Spleen (tissue), 11 donors: ENCODE data around the gene EML6. TPM values are rescaled to one million over a fixed set of nuclear protein-coding genes. Genes with fewer than 3 reads are reported as not detected.

Source experiments
- DNase-seq: peaks from one replicate; pipeline ENCODE4 v3.0.0-alpha.2; 2020
- H3K27ac ChIP-seq, 8 donors: fragments of 200-600 bp; sonication (generic) in 7 of 8; 1 replicate in 4 of 8; 2 replicates in 4 of 8; pipeline versions ENCODE4 v1.5.0 to v1.8.0; 2016 to 2021; ENCODE audit warnings: inconsistent platforms in 4 of 8, mild to moderate bottlenecking in 4 of 8, moderate library complexity in 1 of 8
- H3K27me3 ChIP-seq, 7 donors: fragments of 200-600 bp; sonication (generic) in 6 of 7; replicated peaks in 1 of 7; 1 replicate in 4 of 7; 2 replicates in 3 of 7; pipeline versions ENCODE4 v1.5.0 to v1.8.0; 2016 to 2021; ENCODE audit warnings: inconsistent platforms in 3 of 7, mild to moderate bottlenecking in 1 of 7
- H3K36me3 ChIP-seq, 6 donors: fragments of 200-600 bp; sonication (generic) in 5 of 6; 1 replicate in 4 of 6; 2 replicates in 2 of 6; pipeline versions ENCODE4 v1.5.0 to v1.8.0; 2016 to 2021; ENCODE audit warnings: inconsistent platforms in 2 of 6
- H3K4me1 ChIP-seq, 6 donors: fragments of 200-600 bp; sonication (generic) in 5 of 6; 1 replicate in 3 of 6; 2 replicates in 3 of 6; pipeline versions ENCODE4 v1.5.0 to v1.8.0; 2016 to 2021; ENCODE audit warnings: inconsistent platforms in 3 of 6
- H3K4me3 ChIP-seq, 8 donors: fragments of 200-600 bp; sonication (generic) in 7 of 8; 1 replicate in 4 of 8; 2 replicates in 4 of 8; pipeline versions ENCODE4 v1.5.0 to v1.8.0; 2016 to 2021; ENCODE audit warnings: inconsistent platforms in 4 of 8, mild to moderate bottlenecking in 4 of 8, moderate library complexity in 2 of 8
- H3K9me3 ChIP-seq, 8 donors: fragments of 200-600 bp; sonication (generic) in 7 of 8; 1 replicate in 4 of 8; 2 replicates in 4 of 8; pipeline versions ENCODE4 v1.5.0 to v1.8.0; 2016 to 2021; ENCODE audit warnings: inconsistent platforms in 4 of 8
- CTCF ChIP-seq, 11 experiments: fragments of 200-600 bp in 7 of 11; fragments of 450-650 bp in 4 of 11; sonication (generic) in 4 of 11; IDR thresholded peaks in 8 of 11; conservative IDR thresholded peaks in 3 of 11; 1 replicate in 7 of 11; 2 replicates in 4 of 11; pipeline versions ENCODE4 v1.4.0 to v1.8.0; 2016 to 2021; ENCODE audit warnings: antibody characterized with exemption in 11 of 11, inconsistent platforms in 4 of 11, mild to moderate bottlenecking in 1 of 11
- POLR2A ChIP-seq, 3 donors: fragments of 450-650 bp; IDR thresholded peaks; one replicate each; pipeline ENCODE4 v1.5.1; 2017; ENCODE audit warnings: antibody characterized with exemption in 3 of 3, mild to moderate bottlenecking in 1 of 3
- POLR2AphosphoS5 ChIP-seq, 3 donors: sonication (generic); formaldehyde crosslinking; IDR thresholded peaks; one replicate each; pipeline ENCODE4 v1.5.1; 2017; ENCODE audit warnings: antibody characterized with exemption in 3 of 3
- WGBS, 5 donors: extraction: QIAGEN DNeasy Blood & Tissue Kit in 3 of 5; methylation state at CpG; one replicate each; pipeline versions ENCODE4 v1.1.5 to v1.1.7; 2013 to 2018; 5-methylcytosine and 5-hydroxymethylcytosine counted together
- intact Hi-C: fragments of 100-400 bp; cut with DNase I; formaldehyde crosslinking; loops from one replicate; pipeline ENCODE4 v1.15.0; 2023; ENCODE audit warnings: low total_unique reads
- polyA plus RNA-seq, 3 donors: library from polyadenylated mRNA; stranded (reverse); fragments of 200-250 nt; gene quantifications; one replicate each; pipeline ENCODE4 v1.2.1, GENCODE V29; 2013
- total RNA-seq, 7 donors: library from RNA; depleted of rRNA in 3 of 7; stranded (reverse); fragments of >200 nt in 3 of 7; fragmentation: NEBNext Ultra II Directional in 4 of 7; extraction: Animal tissue kit (Norgen Biotek cat#: 25700) in 4 of 7; gene quantifications; one replicate each; pipeline versions ENCODE4 v1.1.0 to v1.2.1, GENCODE V29; 2016 to 2021
- donor health status: healthy with polysubstance abuse.
- donor health status: DM: no; HTN: no; CAD: no; lungs with moderate emphysema.
- donor health status: DM: no; HTN: no; CAD: no.
- donor health status: Bipolar disorder and iron deficiency.
- donor health status: healthy.
- donor health status: DM: no; HTN: no; CAD: no.
- donor health status: DM: yes; HTN: yes; CAD: no.

EML6 gene
- total and polyA plus RNA-seq, 10 donors, result 4.7 to 18.2 (median 7.6) TPM

- WGBS, 5 donors, result 65 to 70% (median 67%) methylated on average over 2 of the region's 2 CpGs
- DNase-seq, result no peak
- Histone ChIP-seq H3K9me3 (no peaks in the 10 kb centered on the region), H3K4me1 (peaks cover 28 to 99% (median 86%) of the 10 kb centered on the region in 6 donors), H3K36me3 (no peaks in the 10 kb centered on the region), H3K27me3 (no peaks in the 10 kb centered on the region), H3K4me3 (no peak overlapping the region), H3K27ac (peak overlapping the region in 5 of 8 donors; percentile 39 to 77 (median 70))
- TF ChIP-seq CTCF (IDR thresholded peaks at IDR 0.05 in 8 of 11, conservative IDR thresholded peaks at IDR 0.05 in 3 of 11) (no peak), POLR2A (IDR thresholded peaks at IDR 0.05) (no peak), POLR2AphosphoS5 (IDR thresholded peaks at IDR 0.05) (no peak)
- intact Hi-C loops, result no loop called here
Observed at GRCh38 chr2:55012672-55013484, 289.4 kb downstream of the EML6 start.

GRCh38 chr2:55013936-55014335, 290.5 kb downstream of the EML6 start:
- Histone ChIP-seq H3K4me1 (peaks cover 24 to 100% (median 88%) of the 10 kb centered on the region in 6 donors), H3K27me3 (no peaks in the 10 kb centered on the region), H3K4me3 (no peak overlapping the region), H3K36me3 (no peaks in the 10 kb centered on the region), H3K9me3 (no peaks in the 10 kb centered on the region), H3K27ac (no peak overlapping the region)
- intact Hi-C loops, result no loop called here
- TF ChIP-seq POLR2A (IDR thresholded peaks at IDR 0.05), result no peak
- TF ChIP-seq POLR2AphosphoS5 (IDR thresholded peaks at IDR 0.05), result no peak
- peak in 1 of 11 experiments; percentile 9 for TF ChIP-seq CTCF (IDR thresholded peaks at IDR 0.05 in 8 of 11, conservative IDR thresholded peaks at IDR 0.05 in 3 of 11)
- 46 to 67% (median 54%) methylated on average over 1 of the region's 1 CpG for WGBS, 5 donors
- DNase-seq, result no peak

- Histone ChIP-seq H3K27ac (no peak overlapping the region), H3K27me3 (no peaks in the 10 kb centered on the region), H3K4me3 (no peak overlapping the region), H3K36me3 (no peaks in the 10 kb centered on the region), H3K9me3 (peaks cover 0 to under 1% (median 0%) of the 10 kb centered on the region in 8 donors), H3K4me1 (peaks cover 18 to 100% (median 87%) of the 10 kb centered on the region in 6 donors)
- intact Hi-C loops, result loop anchor here (5.0 kb wide), 1 partner anchor 152 kb away; no protein-coding TSS in a partner anchor
- no peak for DNase-seq
- WGBS, 5 donors, result 60 to 79% (median 70%) methylated on average over 6 of the region's 6 CpGs
- no peak for TF ChIP-seq POLR2A (IDR thresholded peaks at IDR 0.05)
- TF ChIP-seq CTCF (IDR thresholded peaks at IDR 0.05 in 8 of 11, conservative IDR thresholded peaks at IDR 0.05 in 3 of 11), result peak; percentile 4 to 67 (median 55)
Observed at GRCh38 chr2:55014962-55015939, 291.8 kb downstream of the EML6 start.
